Stimulated activated CD8-positive, alpha-beta memory T cell treated with anti-CD3 and anti-CD28 coated beads, Interleukin-4, amount 100 ng/mL, for 24 hours (primary cell): ENCODE data around the gene STAT6.
A peak's percentile ranks its signal among the peaks of the same experiment; 100 is the strongest.
"Not testable (repeated sequence)": the region's sequence is repeated elsewhere in the genome, so short reads cannot be mapped to it uniquely, and the experiment has no call there.

ENCODE experiments used
- DNase-seq: peaks from one replicate; pipeline ENCODE4 v3.0.0-alpha.2; 2020; ENCODE audit warnings: low read depth

STAT6 gene

GRCh38 chr12:57087691-57088353 lies 23.3 kb downstream of the STAT6 start:
- DNase-seq: peak; percentile 84

GRCh38 chr12:57087010-57087690 lies 24.0 kb downstream of the STAT6 start:
- DNase-seq: peak; percentile 94

- DNase-seq: peak; percentile 31
These were observed 24.6 kb downstream of the STAT6 start for GRCh38 chr12:57086493-57087009.

- no peak for DNase-seq
These were observed 25.1 kb downstream of the STAT6 start for GRCh38 chr12:57085999-57086492.

GRCh38 chr12:57080855-57081254 lies 30.3 kb downstream of the STAT6 start:
- no peak for DNase-seq

- no peak for DNase-seq
These were observed 31.3 kb downstream of the STAT6 start for GRCh38 chr12:57079821-57080220.

- peak; percentile 86 for DNase-seq
These were observed 32.4 kb downstream of the STAT6 start, which contains the start of gene NEMP1 for GRCh38 chr12:57078519-57079404. Gene NEMP1 (minus strand): TSS chr12:57078791. CDS start chr12:57078745, 46 bp downstream.

- DNase-seq: not testable (repeated sequence)
These were observed 37.4 kb downstream of the STAT6 start for GRCh38 chr12:57073566-57074450.

GRCh38 chr12:57072661-57073060 lies 38.5 kb downstream of the STAT6 start:
- DNase-seq: no peak

- DNase-seq: no peak
These were observed 41.6 kb downstream of the STAT6 start for GRCh38 chr12:57069523-57069922.

GRCh38 chr12:57066245-57066644 lies 44.9 kb downstream of the STAT6 start:
- no peak for DNase-seq

- DNase-seq: peak; percentile 14
These were observed 47.0 kb downstream of the STAT6 start for GRCh38 chr12:57063991-57064685.

- DNase-seq: no peak
These were observed 52.7 kb downstream of the STAT6 start for GRCh38 chr12:57058454-57058853.

GRCh38 chr12:57057067-57057751 lies 54.0 kb downstream of the STAT6 start:
- no peak for DNase-seq

GRCh38 chr12:57055824-57056223 lies 55.3 kb downstream of the STAT6 start:
- no peak for DNase-seq

GRCh38 chr12:57053901-57054300 lies 57.3 kb downstream of the STAT6 start:
- not testable (repeated sequence) for DNase-seq

- DNase-seq: not testable (repeated sequence)
These were observed 58.0 kb downstream of the STAT6 start for GRCh38 chr12:57053146-57053545.

GRCh38 chr12:57051011-57051410 lies 60.2 kb downstream of the STAT6 start:
- no peak for DNase-seq

GRCh38 chr12:57049890-57050289 lies 61.3 kb downstream of the STAT6 start, which contains the start of gene MYO1A:
Gene MYO1A (minus strand): TSS chr12:57050129. CDS start chr12:57048323, 1,806 bp downstream.
- DNase-seq: no peak

GRCh38 chr12:57049119-57049446 lies 62.1 kb downstream of the STAT6 start:
- no peak for DNase-seq
